B cell (primary cell): ENCODE data around the gene MEIS2.

Experiments used
- CTCF ChIP-seq: fragments of 200-600 bp; IDR thresholded peaks from one replicate; pipeline ENCODE4 v1.8.0; 2022; ENCODE audit warnings: antibody characterized with exemption, mild to moderate bottlenecking
- EZH2 ChIP-seq: IDR thresholded peaks from 2 replicates; pipeline ENCODE4 v1.6.1; 2012; ENCODE audit warnings: borderline replicate concordance, low read depth, mild to moderate bottlenecking, moderate library complexity, low read length; ENCODE audit not compliant: insufficient read depth, poor library complexity, severe bottlenecking

- TF ChIP-seq CTCF, result no peak
- no peak for TF ChIP-seq EZH2
These were observed 50.0 kb downstream of the MEIS2 start for GRCh38 chr15:37050345-37050744.
